GM10847 (cell line): ENCODE results near the gene DR1.

Experiments
- POLR2A ChIP-seq: IDR thresholded peaks from 2 replicates; pipeline ENCODE4 v1.6.1; 2011; ENCODE audit not compliant: insufficient read length; ENCODE audit errors: extremely low read depth

Gene DR1

GRCh38 chr1:93345633-93346420 lies at the start of gene DR1:
TSS of gene DR1 (plus strand) at chr1:93345907. CDS start at chr1:93346646, 739 bp downstream.
- TF ChIP-seq POLR2A: peak; percentile 91

- TF ChIP-seq POLR2A: no peak
Observed at GRCh38 chr1:93296555-93297154, 49.1 kb upstream of the DR1 start.

GRCh38 chr1:93301131-93301530 lies 44.6 kb upstream of the DR1 start:
- no peak for TF ChIP-seq POLR2A

GRCh38 chr1:93302078-93302477 lies 43.6 kb upstream of the DR1 start:
- TF ChIP-seq POLR2A: no peak

- TF ChIP-seq POLR2A: no peak
Observed at GRCh38 chr1:93304716-93305138, 41.0 kb upstream of the DR1 start.

- no peak for TF ChIP-seq POLR2A
Observed at GRCh38 chr1:93306920-93307319, 38.8 kb upstream of the DR1 start.

- no peak for TF ChIP-seq POLR2A
Observed at GRCh38 chr1:93313026-93313425, 32.7 kb upstream of the DR1 start.

GRCh38 chr1:93317207-93317606 lies 28.5 kb upstream of the DR1 start:
- no peak for TF ChIP-seq POLR2A

- TF ChIP-seq POLR2A: no peak
Observed at GRCh38 chr1:93317943-93318342, 27.8 kb upstream of the DR1 start.

- TF ChIP-seq POLR2A: no peak
Observed at GRCh38 chr1:93321720-93322119, 24.0 kb upstream of the DR1 start.

GRCh38 chr1:93322349-93322748 lies 23.4 kb upstream of the DR1 start:
- TF ChIP-seq POLR2A: no peak

- no peak for TF ChIP-seq POLR2A
Observed at GRCh38 chr1:93323185-93323820, 22.4 kb upstream of the DR1 start.

GRCh38 chr1:93324486-93325464 lies 20.9 kb upstream of the DR1 start:
- no peak for TF ChIP-seq POLR2A

- no peak for TF ChIP-seq POLR2A
Observed at GRCh38 chr1:93328809-93329760, 16.6 kb upstream of the DR1 start.

- no peak for TF ChIP-seq POLR2A
Observed at GRCh38 chr1:93330196-93330595, 15.5 kb upstream of the DR1 start.
